ENCODE data around the gene MED27.
"Not testable (repeated sequence)": the region's sequence is repeated elsewhere in the genome, so short reads cannot be mapped to it uniquely, and the experiment has no call there.

Gene MED27

GRCh38 chr9:131925677-131926177 is 153.9 kb downstream of the MED27 start:
- DNase-seq (ENCODE audit: low read depth in 2 of 2): no peak

- DNase-seq (ENCODE audit: low read depth in 2 of 2): no peak
These were observed 155.9 kb downstream of the MED27 start for GRCh38 chr9:131923766-131924165.

- no peak for DNase-seq (ENCODE audit: low read depth in 2 of 2)
These were observed 156.5 kb downstream of the MED27 start for GRCh38 chr9:131923132-131923671.

- not testable (repeated sequence) for DNase-seq (ENCODE audit: low read depth in 2 of 2)
These were observed 158.0 kb downstream of the MED27 start for GRCh38 chr9:131921635-131922034.

- DNase-seq (ENCODE audit: low read depth in 2 of 2): no peak
These were observed 160.5 kb downstream of the MED27 start for GRCh38 chr9:131919216-131919615.

- DNase-seq (ENCODE audit: low read depth in 2 of 2): no peak
These were observed 161.2 kb downstream of the MED27 start for GRCh38 chr9:131918481-131918880.

- DNase-seq (ENCODE audit: low read depth in 2 of 2): no peak
These were observed 162.7 kb downstream of the MED27 start for GRCh38 chr9:131917009-131917408.

- DNase-seq (ENCODE audit: low read depth in 2 of 2): peak in 1 of 2 experiments; percentile 5
These were observed 164.5 kb downstream of the MED27 start for GRCh38 chr9:131915181-131915580.

- no peak for DNase-seq (ENCODE audit: low read depth in 2 of 2)
These were observed 167.0 kb downstream of the MED27 start for GRCh38 chr9:131912671-131913070.

GRCh38 chr9:131912069-131912468 is 167.6 kb downstream of the MED27 start:
- no peak for DNase-seq (ENCODE audit: low read depth in 2 of 2)

GRCh38 chr9:131910572-131910971 is 169.1 kb downstream of the MED27 start:
- no peak for DNase-seq (ENCODE audit: low read depth in 2 of 2)

GRCh38 chr9:131905144-131905543 is 174.5 kb downstream of the MED27 start:
- no peak for DNase-seq (ENCODE audit: low read depth in 2 of 2)

- no peak for DNase-seq (ENCODE audit: low read depth in 2 of 2)
These were observed 180.1 kb downstream of the MED27 start for GRCh38 chr9:131899296-131900228.

GRCh38 chr9:131892902-131893500 is 186.7 kb downstream of the MED27 start:
- no peak for DNase-seq (ENCODE audit: low read depth in 2 of 2)

- no peak for DNase-seq (ENCODE audit: low read depth in 2 of 2)
These were observed 187.4 kb downstream of the MED27 start for GRCh38 chr9:131892162-131892707.

- no peak for DNase-seq (ENCODE audit: low read depth in 2 of 2)
These were observed 188.1 kb downstream of the MED27 start for GRCh38 chr9:131891598-131891997.

GRCh38 chr9:131889437-131890251 is 190.0 kb downstream of the MED27 start:
- DNase-seq (ENCODE audit: low read depth in 2 of 2): no peak

- DNase-seq (ENCODE audit: low read depth in 2 of 2): no peak
These were observed 190.7 kb downstream of the MED27 start for GRCh38 chr9:131888923-131889322.

- no peak for DNase-seq (ENCODE audit: low read depth in 2 of 2)
These were observed 192.0 kb downstream of the MED27 start for GRCh38 chr9:131887680-131888079.

GRCh38 chr9:131886826-131887225 is 192.8 kb downstream of the MED27 start:
- DNase-seq (ENCODE audit: low read depth in 2 of 2): no peak

- DNase-seq (ENCODE audit: low read depth in 2 of 2): no peak
These were observed 194.5 kb downstream of the MED27 start for GRCh38 chr9:131885144-131885609.
